B cell (primary cell): ENCODE results near the gene ZNF319. TPM values are rescaled to one million over a fixed set of nuclear protein-coding genes. Genes with fewer than 3 reads are reported as not detected.

Source experiments
- ATAC-seq: fragments of 200-7000 bp; cut with Tn5 transposase; one replicate; pipeline ENCODE4 v1.10.0; 2021; ENCODE audit warnings: low read depth, mild to moderate bottlenecking, moderate number of reproducible peaks, moderate library complexity
- CTCF ChIA-PET: fragments of 350-600 bp; sonication (Branson Sonifier 250); formaldehyde crosslinking; loops from one replicate; lab custom pipeline; 2021; ENCODE audit warnings: antibody characterized with exemption, inconsistent platforms; lab: Charles Lee
- POLR2A ChIA-PET: fragments of 350-600 bp; sonication (Branson Sonifier 250); formaldehyde crosslinking; loops from one replicate; lab custom pipeline; 2021; ENCODE audit warnings: antibody characterized with exemption; lab: Charles Lee
- DNase-seq: peaks from one replicate; pipeline ENCODE4 v3.0.0; 2013
- H2AFZ ChIP-seq: 2 replicates; pipeline ENCODE4 v1.6.1; 2012; ENCODE audit warnings: mild to moderate bottlenecking, low read depth, low read length; ENCODE audit not compliant: insufficient read depth, poor library complexity, severe bottlenecking
- H3K27ac ChIP-seq, 2 donors: 1 replicate in 1 of 2; 2 replicates in 1 of 2; pipeline ENCODE4 v1.5.1; 2012 to 2013; ENCODE audit warnings: low read length in 2 of 2, mild to moderate bottlenecking in 2 of 2, moderate library complexity in 1 of 2
- H3K27me3 ChIP-seq, 4 experiments: fragments of 200-600 bp in 1 of 4; sonication (generic) in 1 of 4; replicated peaks in 1 of 4; 1 replicate in 2 of 4; 2 replicates in 2 of 4; pipeline versions ENCODE4 v1.6.1 to v1.7.0; 2013 to 2016; ENCODE audit warnings: low read length in 3 of 4, mild to moderate bottlenecking in 2 of 4, mixed read lengths in 1 of 4, moderate library complexity in 1 of 4; ENCODE audit not compliant: insufficient read depth in 4 of 4, control insufficient read depth in 3 of 4; ENCODE audit errors: control extremely low read depth in 1 of 4
- H3K36me3 ChIP-seq, 2 experiments: replicated peaks in 1 of 2; 1 replicate in 1 of 2; 2 replicates in 1 of 2; pipeline versions ENCODE4 v1.6.1 to v1.7.1; 2013; ENCODE audit warnings: low read length in 1 of 2; ENCODE audit not compliant: insufficient read depth in 2 of 2, control insufficient read depth in 1 of 2; ENCODE audit errors: control extremely low read depth in 1 of 2, extremely low read depth in 1 of 2
- H3K4me1 ChIP-seq, 2 donors: fragments of 200-600 bp in 1 of 2; sonication (generic) in 1 of 2; 1 replicate in 1 of 2; 2 replicates in 1 of 2; pipeline versions ENCODE4 v1.5.1 to v1.6.1; 2013 to 2017; ENCODE audit warnings: low read length in 2 of 2; ENCODE audit not compliant: control insufficient read depth in 2 of 2, insufficient read depth in 2 of 2
- H3K4me2 ChIP-seq: replicated peaks from 2 replicates; pipeline ENCODE3; 2012; ENCODE audit warnings: mild to moderate bottlenecking, low read depth, low read length; ENCODE audit not compliant: poor library complexity, severe bottlenecking
- H3K4me3 ChIP-seq, 5 experiments: fragments of 200-600 bp in 1 of 5; sonication (generic) in 1 of 5; 1 replicate in 3 of 5; 2 replicates in 2 of 5; pipeline versions ENCODE4 v1.5.1 to v1.7.0; 2011 to 2016; ENCODE audit warnings: low read length in 4 of 5, mild to moderate bottlenecking in 4 of 5, low read depth in 2 of 5, control low read depth in 1 of 5, moderate library complexity in 1 of 5; ENCODE audit not compliant: insufficient read depth in 1 of 5; ENCODE audit errors: control extremely low read depth in 1 of 5, extremely low read depth in 1 of 5
- H3K79me2 ChIP-seq: fragments of 200-600 bp; sonication (generic); one replicate; pipeline ENCODE4 v1.6.0; 2016; ENCODE audit warnings: low read length; ENCODE audit not compliant: control insufficient read depth, insufficient read depth
- H3K9ac ChIP-seq: fragments of 200-600 bp; sonication (generic); 2 replicates; pipeline ENCODE4 v1.6.1; 2017; ENCODE audit warnings: mild to moderate bottlenecking, low read length, moderate library complexity
- H3K9me3 ChIP-seq, 3 donors: one replicate each; pipeline versions ENCODE4 v1.6.1 to v1.7.1; 2013; ENCODE audit warnings: low read length in 2 of 3; ENCODE audit not compliant: control insufficient read depth in 2 of 3, insufficient read depth in 1 of 3; ENCODE audit errors: control extremely low read depth in 1 of 3
- H4K20me1 ChIP-seq: 2 replicates; pipeline ENCODE4 v1.6.0; 2012; ENCODE audit warnings: mild to moderate bottlenecking, low read length; ENCODE audit not compliant: insufficient read depth, control insufficient read depth, poor library complexity, severe bottlenecking
- H3K27ac Mint-ChIP-seq: one replicate; pipeline ENCODE4 v1.8.0; 2021; ENCODE audit warnings: mixed read lengths
- H3K27me3 Mint-ChIP-seq: one replicate; pipeline ENCODE4 v1.8.0; 2021; ENCODE audit warnings: mixed read lengths
- H3K4me1 Mint-ChIP-seq: one replicate; pipeline ENCODE4 v1.8.0; 2021; ENCODE audit warnings: mixed read lengths
- H3K4me3 Mint-ChIP-seq: one replicate; pipeline ENCODE4 v1.8.0; 2021; ENCODE audit warnings: mixed read lengths
- H3K9me3 Mint-ChIP-seq: one replicate; pipeline ENCODE4 v1.8.0; 2022; ENCODE audit warnings: mixed read lengths; ENCODE audit not compliant: insufficient read depth
- EZH2 ChIP-seq: IDR thresholded peaks from 2 replicates; pipeline ENCODE4 v1.6.1; 2012; ENCODE audit warnings: borderline replicate concordance, low read depth, mild to moderate bottlenecking, moderate library complexity, low read length; ENCODE audit not compliant: insufficient read depth, poor library complexity, severe bottlenecking
- WGBS: methylation state at CpG from one replicate; pipeline ENCODE4 v1.1.5; 2013; ENCODE audit warnings: missing lambda C conversion rate; ENCODE audit not compliant: insufficient coverage; 5-methylcytosine and 5-hydroxymethylcytosine counted together
- intact Hi-C: fragments of 100-400 bp; cut with micrococcal nuclease; formaldehyde crosslinking; loops from one replicate; pipeline ENCODE4 v1.10.0; 2022
- polyA plus RNA-seq: library from polyadenylated mRNA; depleted of rRNA; stranded (reverse); fragments of >200 nt; gene quantifications from 2 replicates; pipeline ENCODE4 v1.2.3, GENCODE V29; 2012
- total RNA-seq, 2 donors: library from RNA; stranded (reverse); fragments of 120-200 nt in 1 of 2; gene quantifications; 1 replicate in 1 of 2; 2 replicates in 1 of 2; pipeline versions ENCODE4 v1.2.3 to v1.2.4, GENCODE V29; 2013 to 2022
- TF ChIP-seq, protein P1 (sequence below): fragments of 200-600 bp; IDR thresholded peaks from one replicate; pipeline ENCODE4 v1.8.0; 2022; ENCODE audit warnings: antibody characterized with exemption, mild to moderate bottlenecking

The ZNF319 gene
- total and polyA plus RNA-seq, 2 donors (not counting 1 experiment from before 2014, with no cell fraction given), result 12.4 to 15.1 TPM

DNA sequence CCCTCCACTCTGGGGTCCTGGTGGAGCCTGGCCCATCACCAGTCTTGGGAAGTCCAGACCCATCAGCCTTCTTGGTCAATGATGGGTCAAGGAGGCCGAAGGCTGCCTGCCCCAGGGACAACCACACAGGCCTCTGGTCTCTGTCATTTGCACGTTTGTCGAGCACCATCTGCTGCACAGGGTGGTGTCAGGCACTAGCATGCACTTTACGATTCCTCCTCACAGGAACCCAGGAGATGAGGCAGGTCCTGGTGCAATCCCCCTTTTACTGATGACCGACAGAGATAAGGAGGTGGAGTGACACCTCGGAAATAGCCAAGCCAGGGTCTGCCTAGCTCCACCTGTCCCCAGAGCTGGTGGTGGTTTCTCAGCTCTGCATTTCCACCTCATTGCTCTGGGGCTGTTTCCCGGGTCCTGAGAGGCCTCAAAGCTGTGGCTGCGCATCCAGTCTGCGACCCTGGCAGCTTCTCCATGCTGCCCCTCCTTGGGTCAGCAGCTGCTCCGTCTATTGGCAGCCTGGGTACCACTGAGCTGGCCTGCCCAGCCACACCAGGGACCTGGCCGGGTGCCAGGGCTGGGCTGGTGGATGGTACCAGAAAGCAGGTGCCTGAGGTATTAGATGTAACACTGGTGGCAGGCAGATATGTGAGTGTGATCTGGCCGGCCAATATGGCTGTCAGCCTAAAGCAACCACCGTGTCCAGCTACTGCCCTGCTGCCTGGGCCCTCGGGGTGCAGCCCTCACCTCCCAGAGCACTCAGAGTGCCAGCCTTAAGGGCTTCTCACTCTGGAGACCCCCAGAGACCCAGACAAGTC lies 35.1 kb upstream of the ZNF319 start:
- Histone ChIP-seq H3K4me2 (no peak overlapping the region), H2AFZ (no peak overlapping the region), H3K9ac (no peak overlapping the region), H3K79me2 (no peaks in the 10 kb centered on the region), H3K36me3 (no peaks in the 10 kb centered on the region), H3K4me3 (no peak overlapping the region), H3K27me3 (no peaks in the 10 kb centered on the region), H3K4me1 (no peaks in the 10 kb centered on the region), H4K20me1 (no peaks in the 10 kb centered on the region), H3K9me3 (peaks cover 0 to 5% (median 0%) of the 10 kb centered on the region in 3 donors), H3K27ac (no peak overlapping the region)
- Mint-ChIP-seq H3K4me3 (no peak overlapping the region), H3K27me3 (peaks cover 3% of the 10 kb centered on the region), H3K4me1 (no peaks in the 10 kb centered on the region), H3K27ac (no peak overlapping the region), H3K9me3 (peaks cover 3% of the 10 kb centered on the region)
- TF ChIP-seq, protein P1, sequence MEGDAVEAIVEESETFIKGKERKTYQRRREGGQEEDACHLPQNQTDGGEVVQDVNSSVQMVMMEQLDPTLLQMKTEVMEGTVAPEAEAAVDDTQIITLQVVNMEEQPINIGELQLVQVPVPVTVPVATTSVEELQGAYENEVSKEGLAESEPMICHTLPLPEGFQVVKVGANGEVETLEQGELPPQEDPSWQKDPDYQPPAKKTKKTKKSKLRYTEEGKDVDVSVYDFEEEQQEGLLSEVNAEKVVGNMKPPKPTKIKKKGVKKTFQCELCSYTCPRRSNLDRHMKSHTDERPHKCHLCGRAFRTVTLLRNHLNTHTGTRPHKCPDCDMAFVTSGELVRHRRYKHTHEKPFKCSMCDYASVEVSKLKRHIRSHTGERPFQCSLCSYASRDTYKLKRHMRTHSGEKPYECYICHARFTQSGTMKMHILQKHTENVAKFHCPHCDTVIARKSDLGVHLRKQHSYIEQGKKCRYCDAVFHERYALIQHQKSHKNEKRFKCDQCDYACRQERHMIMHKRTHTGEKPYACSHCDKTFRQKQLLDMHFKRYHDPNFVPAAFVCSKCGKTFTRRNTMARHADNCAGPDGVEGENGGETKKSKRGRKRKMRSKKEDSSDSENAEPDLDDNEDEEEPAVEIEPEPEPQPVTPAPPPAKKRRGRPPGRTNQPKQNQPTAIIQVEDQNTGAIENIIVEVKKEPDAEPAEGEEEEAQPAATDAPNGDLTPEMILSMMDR, result no peak
- no peak for TF ChIP-seq EZH2
- DNase-seq (no peak), ATAC-seq (no peak)
- CTCF ChIA-PET, result interaction anchor here (1.1 kb wide), 1 partner anchor 265 kb away, joined by 3 read pairs; no protein-coding TSS in a partner anchor
- intact Hi-C loops, result no loop called here
- POLR2A ChIA-PET, result no interaction called here
- WGBS, result 86% methylated on average over 12 of the region's 14 CpGs

GRCh38 chr16:58034774-58035173 lies 34.3 kb upstream of the ZNF319 start:
- CTCF ChIA-PET, result no interaction called here
- H3K27ac ChIP-seq, result no peak overlapping the region

More at GRCh38 chr16:58034774-58035173, 34.3 kb upstream of the ZNF319 start:
- Histone ChIP-seq H3K4me3 (no peak overlapping the region), H3K79me2 (no peaks in the 10 kb centered on the region), H2AFZ (no peak overlapping the region), H3K36me3 (no peaks in the 10 kb centered on the region), H3K9ac (no peak overlapping the region), H4K20me1 (no peaks in the 10 kb centered on the region), H3K9me3 (peaks cover 0 to 5% (median 0%) of the 10 kb centered on the region in 3 donors), H3K4me1 (no peaks in the 10 kb centered on the region), H3K27me3 (no peaks in the 10 kb centered on the region), H3K4me2 (no peak overlapping the region)
- POLR2A ChIA-PET, result no interaction called here
- no peak overlapping the region for H3K27ac Mint-ChIP-seq
- intact Hi-C loops, result no loop called here
- 83% methylated on average over 7 of the region's 11 CpGs for WGBS
- ATAC-seq, result no peak
- no peak for TF ChIP-seq EZH2
- TF ChIP-seq, protein P1, result no peak
- H3K27me3 Mint-ChIP-seq, result peaks cover 6% of the 10 kb centered on the region
- DNase-seq, result no peak
- H3K4me1 Mint-ChIP-seq, result no peaks in the 10 kb centered on the region
- H3K9me3 Mint-ChIP-seq, result peaks cover 3% of the 10 kb centered on the region
- no peak overlapping the region for H3K4me3 Mint-ChIP-seq
